CD4-positive, alpha-beta T cell (primary cell): Measurements from ENCODE around the gene TAF6L. TPM values are rescaled to one million over a fixed set of nuclear protein-coding genes. Genes with fewer than 3 reads are reported as not detected.
A peak's percentile ranks its signal among the peaks of the same experiment; 100 is the strongest.

Experiments used
- ATAC-seq: fragments of 200-7000 bp; cut with Tn5 transposase; one replicate; pipeline ENCODE4 v1.10.0; 2022; ENCODE audit warnings: mild to moderate bottlenecking; ENCODE audit not compliant: poor library complexity
- CTCF ChIA-PET: fragments of 350-600 bp; sonication (Branson Sonifier 250); formaldehyde crosslinking; loops from one replicate; lab custom pipeline; 2021; ENCODE audit warnings: antibody characterized with exemption, inconsistent platforms; lab: Charles Lee
- POLR2A ChIA-PET: fragments of 350-600 bp; sonication (Branson Sonifier 250); formaldehyde crosslinking; loops from one replicate; lab custom pipeline; 2021; ENCODE audit warnings: antibody characterized with exemption, inconsistent platforms; lab: Charles Lee
- DNase-seq, 14 experiments: peaks; one replicate each; pipeline ENCODE4 v3.0.0-alpha.2; 2013 to 2020; ENCODE audit warnings: mixed read lengths in 2 of 14
- H3K27ac ChIP-seq, 2 donors: one replicate each; pipeline versions ENCODE4 v1.5.1 to v1.7.0; 2013; ENCODE audit warnings: low read length in 2 of 2, low read depth in 1 of 2, mild to moderate bottlenecking in 1 of 2
- H3K27me3 ChIP-seq, 2 experiments: 1 replicate in 1 of 2; 2 replicates in 1 of 2; pipeline versions ENCODE4 v1.6.1 to v1.7.0; 2013; ENCODE audit warnings: low read length in 2 of 2, control low read depth in 1 of 2, mild to moderate bottlenecking in 1 of 2, moderate library complexity in 1 of 2; ENCODE audit not compliant: insufficient read depth in 2 of 2, control insufficient read depth in 1 of 2
- H3K36me3 ChIP-seq: one replicate; pipeline ENCODE4 v1.6.1; 2013; ENCODE audit warnings: low read length, control low read depth; ENCODE audit not compliant: insufficient read depth
- H3K4me1 ChIP-seq: one replicate; pipeline ENCODE4 v1.6.1; 2013; ENCODE audit warnings: low read length, control low read depth; ENCODE audit not compliant: insufficient read depth
- H3K4me3 ChIP-seq: one replicate; pipeline ENCODE4 v1.5.1; 2013; ENCODE audit warnings: mild to moderate bottlenecking, low read length, moderate library complexity
- H3K9me3 ChIP-seq, 2 experiments: 1 replicate in 1 of 2; 2 replicates in 1 of 2; pipeline versions ENCODE4 v1.6.1 to v1.7.0; 2013; ENCODE audit warnings: low read length in 2 of 2, mild to moderate bottlenecking in 2 of 2, control low read depth in 1 of 2, moderate library complexity in 1 of 2; ENCODE audit not compliant: control insufficient read depth in 1 of 2, insufficient read depth in 1 of 2
- H3K27ac Mint-ChIP-seq: one replicate; pipeline ENCODE4 v1.8.0; 2020; ENCODE audit warnings: mixed read lengths
- H3K27me3 Mint-ChIP-seq: one replicate; pipeline ENCODE4 v1.8.0; 2021; ENCODE audit warnings: mixed read lengths
- H3K36me3 Mint-ChIP-seq: one replicate; pipeline ENCODE4 v1.8.0; 2021; ENCODE audit warnings: low read depth, mixed read lengths
- H3K4me1 Mint-ChIP-seq: one replicate; pipeline ENCODE4 v1.8.0; 2021; ENCODE audit warnings: low read depth, mixed read lengths
- H3K4me3 Mint-ChIP-seq: one replicate; pipeline ENCODE4 v1.8.0; 2020; ENCODE audit warnings: mild to moderate bottlenecking, mixed read lengths
- H3K9me3 Mint-ChIP-seq: one replicate; pipeline ENCODE4 v1.8.0; 2020; ENCODE audit warnings: mixed read lengths
- CTCF ChIP-seq: fragments of 200-600 bp; IDR thresholded peaks from one replicate; pipeline ENCODE4 v1.8.0; 2022; ENCODE audit warnings: antibody characterized with exemption, mild to moderate bottlenecking
- intact Hi-C, 2 experiments: fragments of 100-400 bp; cut with DNase I in 1 of 2; cut with micrococcal nuclease in 1 of 2; formaldehyde crosslinking; loops; one replicate each; pipeline versions ENCODE4 v1.15.1 to v1.9.0; 2023 to 2025; cut with DNase I, micrococcal nuclease
- total RNA-seq, 174 experiments: library from RNA in 2 of 174; stranded (reverse) in 2 of 174; gene quantifications; one replicate each; pipeline ENCODE4 v1.2.3 and lab custom pipeline; 2021 to 2026

Gene TAF6L
- total RNA-seq, 2 experiments from 2014 or later: 11.5 to 11.8 TPM

GRCh38 chr11:62804310-62805075 is 33.3 kb downstream of the TAF6L start:
- no peaks in the 10 kb centered on the region for H3K27me3 ChIP-seq
- ATAC-seq: no peak

GRCh38 chr11:62805076-62805892 is 34.1 kb downstream of the TAF6L start, which contains the start of gene NXF1:
TSS of gene NXF1 (minus strand) at chr11:62805440. CDS start at chr11:62805356, 84 bp downstream.
- TF ChIP-seq CTCF: no peak
- no peaks in the 10 kb centered on the region for H3K27me3 ChIP-seq
- H3K4me1 Mint-ChIP-seq: peaks cover 41% of the 10 kb centered on the region
- no peaks in the 10 kb centered on the region for H3K27me3 Mint-ChIP-seq
- peaks cover 52% of the 10 kb centered on the region for H3K36me3 Mint-ChIP-seq
- H3K27ac Mint-ChIP-seq: peak within 1 kb of the TSS; percentile 97
- peaks cover 38% of the 10 kb centered on the region for H3K36me3 ChIP-seq
- intact Hi-C loops: loop anchor here (1.0 to 2.0 kb wide), 5 partner anchors 13 to 76 kb away; partner anchors contain the start of genes WDR74 (in 2 of the 2), STX5 (in 1 of the 2), TEX54 (in 1 of the 2) and TMEM179B (in 1 of the 2)
- no peaks in the 10 kb centered on the region for H3K9me3 ChIP-seq
- H3K4me3 Mint-ChIP-seq: peak within 1 kb of the TSS; percentile 98
- H3K4me1 ChIP-seq: peaks cover 36% of the 10 kb centered on the region
- ATAC-seq (peak; percentile 82), DNase-seq (peak; percentile 88 to 98 (median 96))
- ChIA-PET CTCF (interaction anchor here (0.6 to 3.9 kb wide), 7 partner anchors 14 to 381 kb away, joined by 3 to 32 read pairs (median 4); partner anchors contain the start of genes SLC3A2 and TMEM179B), POLR2A (interaction anchor here (0.7 to 6.5 kb wide), 21 partner anchors 9 to 837 kb away, joined by 3 to 96 read pairs (median 5); partner anchors contain the start of genes C11orf98, CSKMT, HNRNPUL2 and POLR2G)
- H3K4me3 ChIP-seq: peak within 1 kb of the TSS; percentile 70
- peak within 1 kb of the TSS; percentile 60 to 83 for H3K27ac ChIP-seq
- no peaks in the 10 kb centered on the region for H3K9me3 Mint-ChIP-seq

More at GRCh38 chr11:62804310-62805075, 33.3 kb downstream of the TAF6L start:
- H3K4me3 ChIP-seq: peak overlapping the region; percentile 70
- Mint-ChIP-seq H3K27ac (peak overlapping the region; percentile 97), H3K36me3 (peaks cover 60% of the 10 kb centered on the region), H3K4me1 (peaks cover 41% of the 10 kb centered on the region), H3K9me3 (no peaks in the 10 kb centered on the region), H3K27me3 (no peaks in the 10 kb centered on the region), H3K4me3 (peak overlapping the region; percentile 98)
- ChIA-PET CTCF (interaction anchor here (1.5 to 3.9 kb wide), 2 partner anchors 18 to 77 kb away, joined by 10 to 32 read pairs; partner anchors contain the start of genes SLC3A2 and TMEM179B), POLR2A (interaction anchor here (1.2 to 6.5 kb wide), 8 partner anchors 17 to 77 kb away, joined by 3 to 96 read pairs (median 11); partner anchors contain the start of genes HNRNPUL2, STX5, TEX54 and TMEM179B)
- peaks cover 36% of the 10 kb centered on the region for H3K4me1 ChIP-seq
- H3K27ac ChIP-seq: peak overlapping the region; percentile 60 to 73
- DNase-seq: peak in 3 of 14 experiments; percentile 13 to 64 (median 41)
- intact Hi-C loops: loop anchor here (1.0 to 2.0 kb wide), 5 partner anchors 12 to 76 kb away; partner anchors contain the start of genes WDR74 (in 2 of the 2), STX5 (in 1 of the 2), TEX54 (in 1 of the 2) and TMEM179B (in 1 of the 2)
- no peaks in the 10 kb centered on the region for H3K9me3 ChIP-seq
- H3K36me3 ChIP-seq: peaks cover 45% of the 10 kb centered on the region
- no peak for TF ChIP-seq CTCF
